Tracheal epithelial cell (primary cell): ENCODE measurements around the gene DXO. TPM values are rescaled to one million over a fixed set of nuclear protein-coding genes. Genes with fewer than 3 reads are reported as not detected.

ENCODE experiments used
- total RNA-seq: library from RNA; depleted of rRNA; stranded (reverse); fragments of >200 nt; gene quantifications from 2 replicates; pipeline ENCODE4 v1.2.1, GENCODE V29; 2014

DXO gene
- 10.6 and 13.2 TPM in 2 replicates for total RNA-seq

GRCh38 chr6:31971993-31972708 is at the start of gene DXO:
TSS of gene DXO (minus strand) at chr6:31972138. CDS start at chr6:31971675, 463 bp downstream.

GRCh38 chr6:32014547-32014946 is 42.6 kb upstream of the DXO start, which contains the start of gene C4B:
TSS of gene C4B (plus strand) at chr6:32014795. CDS start at chr6:32014846, 51 bp downstream.

GRCh38 chr6:31981744-31982143 is 9.8 kb upstream of the DXO start, which contains the start of gene C4A:
TSS of gene C4A (plus strand) at chr6:31982057. CDS start at chr6:31982108, 51 bp downstream.

GRCh38 chr6:31958741-31959739 is 12.9 kb downstream of the DXO start, which contains the start of the genes NELFE and SKIC2:
TSS of gene NELFE (minus strand) at chr6:31958971. CDS start at chr6:31958446, 525 bp downstream.
TSS of gene SKIC2 (plus strand) at chr6:31959175. CDS start at chr6:31959193, 18 bp downstream.

GRCh38 chr6:31945507-31946369 is 26.2 kb downstream of the DXO start, which contains the start of gene CFB:
TSS of gene CFB (plus strand) at chr6:31946095. CDS start at chr6:31946222, 127 bp downstream.

GRCh38 chr6:31927242-31927862 is 44.6 kb downstream of the DXO start, which contains the start of gene C2:
TSS of gene C2 (plus strand) at chr6:31927717. CDS start at chr6:31927753, 36 bp downstream.

Other genes starting within 250 kb of the DXO start
- not detected in 2 replicates for gene MPIG6B, start 248.8 kb downstream of the DXO start, total RNA-seq
- gene DDAH2, start 242.8 kb downstream of the DXO start, total RNA-seq, result 11.5 and 45.8 TPM in 2 replicates
- gene CLIC1, start 235.6 kb downstream of the DXO start, total RNA-seq, result 454 and 1,059 TPM in 2 replicates
- 4.3 and 5.8 TPM in 2 replicates for gene MSH5, start 232.1 kb downstream of the DXO start, total RNA-seq
- gene SAPCD1, start 209.5 kb downstream of the DXO start, total RNA-seq, result not detected in 2 replicates
- gene VWA7, start 194.8 kb downstream of the DXO start, total RNA-seq, result 0.43 and 0.48 TPM in 2 replicates
- gene VARS1, start 176.4 kb downstream of the DXO start, total RNA-seq, result 61.0 and 64.8 TPM in 2 replicates
- 34.2 and 39.0 TPM in 2 replicates for gene LSM2, start 165.2 kb downstream of the DXO start, total RNA-seq
- 0.64 and 0.72 TPM in 2 replicates for gene HSPA1L, start 156.9 kb downstream of the DXO start, total RNA-seq
- 124 and 172 TPM in 2 replicates for gene HSPA1A, start 156.6 kb downstream of the DXO start, total RNA-seq
- gene HSPA1B, start 144.4 kb downstream of the DXO start, total RNA-seq, result 268 TPM in 2 replicates
- 70.3 and 75.4 TPM in 2 replicates for gene NEU1, start 109.3 kb downstream of the DXO start, total RNA-seq
- gene SLC44A4, start 93.1 kb downstream of the DXO start, total RNA-seq, result 3.8 and 8.2 TPM in 2 replicates
- 25.6 and 28.4 TPM in 2 replicates for gene EHMT2, start 74.4 kb downstream of the DXO start, total RNA-seq
- gene ZBTB12, start 70.1 kb downstream of the DXO start, total RNA-seq, result 0.72 and 3.0 TPM in 2 replicates
- 0.96 and 2.1 TPM in 2 replicates for gene C2, start 44.4 kb downstream of the DXO start, total RNA-seq
- 0.64 and 19.0 TPM in 2 replicates for gene CFB, start 26.0 kb downstream of the DXO start, total RNA-seq
- gene NELFE, start 13.2 kb downstream of the DXO start, total RNA-seq, result 120 and 152 TPM in 2 replicates
- gene SKIC2, start 13.0 kb downstream of the DXO start, total RNA-seq, result 48.2 and 48.4 TPM in 2 replicates
- 1.4 and 2.8 TPM in 2 replicates for gene C4A, start 9.9 kb upstream of the DXO start, total RNA-seq
- gene C4B, start 42.7 kb upstream of the DXO start, total RNA-seq, result 1.2 and 2.3 TPM in 2 replicates
- gene CYP21A2, start 66.3 kb upstream of the DXO start, total RNA-seq, result 0.24 TPM in 1 of 2 replicates, not detected in the other
- 0.43 and 0.48 TPM in 2 replicates for gene TNXB, start 137.2 kb upstream of the DXO start, total RNA-seq
- gene ATF6B, start 156.1 kb upstream of the DXO start, total RNA-seq, result 12.6 and 15.2 TPM in 2 replicates
- 4.3 and 7.0 TPM in 2 replicates for gene FKBPL, start 158.2 kb upstream of the DXO start, total RNA-seq
- not detected in 2 replicates for gene PRRT1, start 179.8 kb upstream of the DXO start, total RNA-seq
- gene PPT2, start 182.0 kb upstream of the DXO start, total RNA-seq, result 11.1 and 83.4 TPM in 2 replicates
- gene EGFL8, start 192.5 kb upstream of the DXO start, total RNA-seq, result 0.24 TPM in 1 of 2 replicates, not detected in the other
- 9.4 and 11.3 TPM in 2 replicates for gene AGPAT1, start 203.9 kb upstream of the DXO start, total RNA-seq
- 33.2 and 39.8 TPM in 2 replicates for gene RNF5, start 206.3 kb upstream of the DXO start, total RNA-seq
- gene AGER, start 212.1 kb upstream of the DXO start, total RNA-seq, result 0.43 TPM in 1 of 2 replicates, not detected in the other
- gene PBX2, start 218.1 kb upstream of the DXO start, total RNA-seq, result 32.6 and 36.4 TPM in 2 replicates
- gene GPSM3, start 220.5 kb upstream of the DXO start, total RNA-seq, result 0.64 and 1.7 TPM in 2 replicates